ENCODE measurements around the gene MICB. TPM values are rescaled to one million over a fixed set of nuclear protein-coding genes. Genes with fewer than 3 reads are reported as not detected.

Gene MICB
- total and polyA plus RNA-seq, 9 of the 15 experiments (the other 6 are each of a cell fraction or from before 2014, with no cell fraction given) = 13.3 to 34.5 (median 19.8) TPM

GRCh38 chr6:31541658-31542521 is 43.9 kb downstream of the MICB start, which contains the start of gene DDX39B (continued):
- TF ChIP-seq ATF3 (IDR thresholded peaks at IDR 0.05) (no peak), ATF3 (CRISPR knock-in tag; conservative IDR thresholded peaks at IDR 0.05) (peak; percentile 68), ZBTB11 (CRISPR knock-in tag; IDR thresholded peaks at IDR 0.05) (peak; percentile 46 to 96 (median 68); a peak in 5 of 6 replicates), ZNF140 (CRISPR knock-in tag; IDR thresholded peaks at IDR 0.05) (no peak), ZNF436 (CRISPR knock-in tag; IDR thresholded peaks at IDR 0.05) (peak; percentile 80; the same call in 1 of the 2 replicates), RBBP5 (IDR thresholded peaks at IDR 0.05; ENCODE audit: borderline replicate concordance, insufficient read depth, low read length, poor library complexity, severe bottlenecking) (peak; percentile 99), CAMTA2 (CRISPR knock-in tag; conservative IDR thresholded peaks at IDR 0.05) (no peak), NFATC3 (IDR thresholded peaks at IDR 0.05) (peak; percentile 98), THRAP3 (IDR thresholded peaks at IDR 0.05; ENCODE audit: borderline replicate concordance) (peak; percentile 88), CUX1 (CRISPR knock-in tag; IDR thresholded peaks at IDR 0.05) (no peak), ZNF592 (IDR thresholded peaks at IDR 0.05) (peak; percentile 45)

Measured in K562 (cell line).